Activated gamma-delta T cell treated with Interleukin-2 at 50 U/mL for 16 hours (primary cell): ENCODE measurements around the gene PPP1R12B.

Source experiments
- DNase-seq: peaks from one replicate; pipeline ENCODE4 v3.0.0-alpha.2; 2020

PPP1R12B gene

DNA sequence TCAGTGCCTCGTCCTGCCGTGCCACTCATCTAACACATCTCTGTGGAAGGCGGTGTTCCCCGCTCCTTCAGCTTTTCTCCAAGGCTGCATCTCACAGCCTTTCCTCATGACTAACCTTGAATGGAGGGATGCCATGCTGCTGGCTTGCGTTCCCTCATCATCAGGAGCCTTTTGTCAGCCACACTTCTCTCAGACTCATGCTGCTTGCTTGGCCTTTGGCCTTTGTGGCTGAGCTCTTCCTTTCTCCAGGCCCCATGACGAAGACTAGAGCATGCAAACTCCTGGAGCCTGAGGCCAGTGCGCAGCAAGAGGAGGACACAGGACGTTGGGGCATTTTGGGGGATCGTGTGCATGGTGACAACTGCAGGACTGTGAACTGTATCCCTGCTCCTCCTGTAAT, 291.0 kb downstream of the PPP1R12B start:
- no peak for DNase-seq

DNA sequence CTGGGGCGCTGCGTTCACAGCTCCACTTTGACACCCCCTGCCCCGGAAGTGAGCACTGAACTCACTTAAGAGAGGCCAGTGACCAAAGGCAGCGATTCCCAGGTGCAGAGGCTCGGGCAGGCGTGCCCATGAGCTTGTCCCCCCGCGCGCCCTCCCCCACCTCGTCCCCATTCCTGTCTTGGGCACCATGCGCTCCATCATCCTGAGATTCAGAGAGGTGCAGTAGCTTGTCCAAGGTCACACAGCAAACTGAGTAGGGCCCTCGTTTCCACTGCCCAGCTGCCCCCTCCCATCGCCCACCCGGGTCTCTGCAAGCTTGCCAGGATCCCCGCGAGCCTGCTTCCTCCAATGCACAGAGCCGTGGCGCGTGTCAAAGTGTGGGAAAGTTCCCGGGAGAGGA, 293.7 kb downstream of the PPP1R12B start:
- DNase-seq, result no peak
